Germinal center (tissue), 1 donor: Measurements from ENCODE around the gene VTI1B.
"Not testable (repeated sequence)": the region's sequence is repeated elsewhere in the genome, so short reads cannot be mapped to it uniquely, and the experiment has no call there.

ENCODE experiments used
- DNase-seq: peaks from one replicate; pipeline ENCODE4 v3.0.0; 2012; ENCODE audit warnings: mixed read lengths, low spot score

Gene VTI1B

DNA sequence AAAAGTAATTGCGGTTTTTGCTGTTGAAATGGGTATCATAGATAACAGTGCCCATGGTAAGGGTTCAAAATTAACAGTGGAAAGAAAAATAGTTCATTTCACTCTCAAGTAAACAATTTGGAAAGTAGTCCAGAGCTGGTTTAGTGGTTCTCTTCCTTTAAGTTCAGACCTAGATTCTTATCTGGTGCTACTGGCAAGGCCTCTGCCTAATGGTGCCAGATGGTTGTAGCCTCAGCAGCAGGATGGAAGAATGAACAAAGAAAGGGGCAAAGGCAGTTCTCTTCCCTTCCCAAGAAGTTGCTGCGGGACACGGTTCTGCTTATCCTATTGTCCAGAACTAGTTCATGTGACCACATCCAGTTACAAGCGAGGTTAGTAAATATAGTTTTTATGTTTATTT is 44.2 kb downstream of the VTI1B start:
- DNase-seq, result no peak

GRCh38 chr14:67627519-67627918 is 46.9 kb downstream of the VTI1B start:
- DNase-seq, result no peak

DNA sequence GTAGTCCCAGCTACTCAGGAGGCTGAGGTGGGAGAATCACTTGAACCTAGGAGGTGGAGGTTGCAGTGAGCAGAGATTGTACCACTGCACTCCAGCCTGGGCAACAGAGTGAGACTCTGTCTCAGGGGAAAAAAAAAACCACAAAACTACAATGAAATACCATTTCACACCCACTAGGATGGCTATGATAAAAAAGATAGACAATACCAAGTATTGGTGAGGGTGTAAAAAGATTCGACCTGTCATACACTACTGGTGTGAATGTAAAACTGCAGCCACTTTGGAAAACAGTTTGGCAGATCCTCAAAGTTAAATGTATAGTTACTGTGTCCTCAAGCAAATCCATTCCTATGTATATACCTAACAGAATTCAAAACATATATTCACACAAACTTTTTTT is 48.3 kb downstream of the VTI1B start:
- DNase-seq, result not testable (repeated sequence)

DNA sequence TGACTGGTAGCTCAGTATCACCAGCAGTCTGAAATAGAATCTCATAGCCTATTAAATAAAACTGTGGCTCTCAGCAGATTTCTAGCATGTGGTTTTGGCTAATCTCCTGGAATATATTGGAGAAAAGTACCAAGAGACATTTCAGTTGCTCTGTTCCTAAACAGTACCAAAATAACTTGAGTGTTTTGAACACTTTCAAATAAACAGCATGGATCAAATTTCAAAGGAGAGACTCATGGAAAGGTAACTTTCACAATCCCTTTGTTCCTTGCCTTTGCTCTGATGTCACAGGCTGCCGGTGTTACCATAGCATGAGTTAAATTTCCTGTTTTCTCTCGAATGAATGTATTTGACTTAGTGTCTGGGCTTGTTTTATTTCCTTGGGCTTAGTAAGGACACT is 51.3 kb downstream of the VTI1B start:
- DNase-seq, result no peak

- DNase-seq, result no peak
Observed at GRCh38 chr14:67622675-67623074, 51.8 kb downstream of the VTI1B start.

DNA sequence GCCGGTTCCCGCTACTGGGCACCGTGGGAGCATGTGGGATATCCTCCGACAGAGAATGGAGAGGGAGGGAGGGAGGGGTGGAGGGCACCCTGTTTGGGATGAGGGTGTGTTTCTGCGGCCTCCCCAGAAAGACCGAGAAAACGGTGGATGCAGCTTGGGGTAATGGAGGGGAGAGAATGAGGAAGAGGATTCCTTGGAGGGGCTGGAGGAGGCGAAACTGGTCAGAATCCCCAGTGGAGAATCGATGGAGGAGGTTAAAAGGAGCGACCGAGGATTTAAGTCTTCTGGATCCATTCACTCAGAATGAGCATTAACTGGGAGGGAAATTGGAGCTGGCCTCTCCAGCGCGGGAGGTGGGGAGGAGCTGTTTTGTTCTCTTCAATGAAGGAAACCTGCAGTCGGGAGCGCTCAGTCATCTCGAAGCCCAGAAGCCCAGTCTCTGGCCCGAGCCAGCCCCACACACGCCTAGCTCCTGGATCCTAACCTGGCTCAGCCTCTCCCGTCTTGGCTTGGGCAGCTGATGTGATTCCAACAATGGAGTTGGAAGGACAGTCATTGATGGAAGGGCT is 54.1 kb downstream of the VTI1B start:
- DNase-seq, result no peak

DNA sequence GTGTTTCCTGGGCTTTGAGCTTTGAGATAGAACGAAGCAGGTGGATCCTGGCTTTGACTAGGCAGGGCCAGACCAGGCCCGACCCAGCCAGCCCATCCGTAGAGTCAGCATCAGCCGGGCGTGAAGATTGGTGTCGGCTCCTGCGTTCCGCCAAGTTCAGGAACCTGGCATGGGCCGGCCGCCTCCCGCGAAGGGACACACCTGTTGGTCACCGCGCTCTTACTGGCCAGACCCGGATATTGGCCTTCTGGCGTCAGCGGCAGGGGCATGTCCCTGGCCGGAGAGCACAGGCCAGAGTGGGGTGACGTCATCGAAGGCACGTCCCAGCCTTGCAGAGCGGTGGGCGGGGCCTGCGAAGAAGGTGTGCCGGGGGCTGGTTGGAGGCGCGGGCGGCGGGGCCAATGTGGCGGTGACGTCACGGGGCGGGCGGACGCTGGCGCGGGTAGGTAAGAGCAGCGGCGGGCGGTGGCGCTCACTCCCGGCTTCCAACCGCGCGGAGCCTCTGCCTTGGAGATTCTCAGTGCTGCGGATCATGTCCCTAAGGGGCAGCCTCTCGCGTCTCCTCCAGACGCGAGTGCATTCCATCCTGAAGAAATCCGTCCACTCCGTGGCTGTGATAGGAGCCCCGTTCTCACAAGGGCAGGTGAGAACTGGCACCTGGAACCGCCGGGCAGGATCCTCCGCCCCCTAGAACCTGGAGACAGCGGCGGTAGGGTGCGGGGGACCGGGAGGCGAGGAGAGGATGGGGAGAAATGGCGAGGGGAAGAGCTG is 54.8 kb downstream of the VTI1B start, which contains the start of gene ARG2:
TSS of gene ARG2 (plus strand) at position 475 of the 771 bp plus-strand sequence. CDS start at position 533, 58 bp downstream.
- DNase-seq, result peak; percentile 95

DNA sequence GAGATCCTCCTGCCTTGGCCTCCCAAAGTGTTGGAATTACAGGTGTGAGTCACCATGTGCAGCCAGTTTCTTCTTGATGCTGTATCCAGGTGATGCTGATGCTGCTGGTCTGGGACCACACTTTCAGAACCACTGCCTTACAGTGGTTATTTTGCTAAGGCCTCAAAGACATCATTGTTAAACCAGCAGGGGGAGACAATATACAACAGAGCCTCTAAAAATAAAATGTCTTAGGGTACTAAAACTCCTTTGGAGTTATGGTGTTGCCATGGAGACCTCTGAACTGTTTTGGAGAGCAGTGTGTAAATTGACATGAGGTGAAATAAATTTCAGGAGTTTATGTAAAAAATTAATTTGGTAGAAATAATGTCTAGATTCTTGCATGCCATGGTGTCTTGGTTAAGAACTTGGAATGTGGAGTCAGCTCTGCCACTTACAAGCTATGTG is 55.8 kb downstream of the VTI1B start:
- peak; percentile 59 for DNase-seq

- DNase-seq, result no peak
Observed at GRCh38 chr14:67610491-67610890, 63.9 kb downstream of the VTI1B start.

DNA sequence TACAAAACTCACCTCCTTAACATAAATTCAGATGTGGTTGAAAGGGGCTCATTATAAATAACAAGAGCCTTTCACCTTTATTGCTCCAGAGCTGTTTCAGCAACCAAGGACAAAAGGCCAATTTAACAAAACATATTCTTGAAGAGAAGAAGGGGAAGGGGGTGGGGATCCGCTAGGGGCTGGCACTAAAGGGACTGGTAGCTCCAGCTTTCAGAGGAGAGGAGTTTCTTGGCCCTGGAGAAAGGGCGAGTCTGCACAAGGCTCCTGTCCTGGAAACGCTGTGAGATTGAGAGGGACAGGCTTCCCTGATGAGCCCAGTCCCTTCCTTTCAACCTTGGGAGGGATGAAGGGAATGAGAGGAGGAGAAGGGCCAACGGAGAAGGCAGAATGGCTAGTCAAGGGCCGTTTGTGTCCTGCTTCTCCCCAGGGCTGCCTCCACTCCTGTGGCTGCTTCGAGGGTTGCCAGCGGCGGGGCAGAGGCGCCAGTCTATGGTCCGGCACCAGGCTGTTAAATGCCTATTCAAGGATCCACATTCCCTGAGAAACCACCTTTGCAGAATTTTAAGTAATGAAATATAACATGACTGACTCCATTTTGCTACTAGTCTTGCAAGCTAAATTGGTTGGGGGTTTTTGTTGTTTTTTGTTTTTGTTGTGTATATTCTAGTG is 64.7 kb downstream of the VTI1B start:
- DNase-seq, result no peak

DNA sequence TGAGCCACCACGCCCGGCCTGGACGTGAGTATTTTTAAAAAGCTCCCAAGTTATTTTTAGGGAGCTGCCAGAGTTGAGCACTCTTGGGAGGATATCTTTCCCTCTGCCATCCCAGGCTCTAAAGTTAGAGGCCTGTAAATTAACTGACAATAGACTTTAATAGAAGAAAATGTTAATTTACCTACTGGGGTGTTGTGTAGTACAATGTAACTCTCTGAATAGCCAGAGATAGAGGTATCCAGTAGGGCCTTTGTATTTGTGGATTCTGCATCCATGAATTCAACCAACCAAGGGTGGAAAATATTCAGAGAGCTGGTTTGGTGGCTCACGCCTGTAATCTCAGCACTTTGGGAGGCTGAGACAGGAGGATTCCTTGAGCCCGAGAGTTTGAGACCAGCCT is 66.8 kb downstream of the VTI1B start:
- no peak for DNase-seq

- peak; percentile 35 for DNase-seq
Observed at GRCh38 chr14:67602995-67603545, 71.4 kb downstream of the VTI1B start.

GRCh38 chr14:67602076-67602475 is 72.4 kb downstream of the VTI1B start:
- no peak for DNase-seq

DNA sequence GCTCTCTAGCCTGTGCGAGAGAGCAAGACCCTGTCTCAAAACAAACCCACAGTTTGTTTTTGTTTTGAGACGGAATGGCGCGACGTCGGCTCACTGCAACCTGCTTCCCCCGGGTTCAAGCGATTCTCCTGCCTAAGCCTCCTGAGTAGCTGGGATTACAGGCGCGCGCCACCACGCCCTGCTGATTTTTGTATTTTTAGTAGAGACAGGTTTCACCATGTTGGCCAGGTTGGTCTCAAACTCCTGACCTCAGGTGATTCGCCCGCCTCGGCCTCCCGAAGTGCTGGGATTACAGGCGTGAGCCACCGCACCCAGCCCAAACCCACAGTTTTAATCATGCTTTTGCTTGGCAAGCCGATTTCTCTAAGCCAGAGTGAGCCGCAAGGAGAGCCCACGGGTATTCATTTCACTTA is 73.9 kb downstream of the VTI1B start:
- DNase-seq, result not testable (repeated sequence)

GRCh38 chr14:67599698-67600561 is 74.5 kb downstream of the VTI1B start, which contains the start of gene PIGH:
PIGH (minus strand) TSS chr14:67600268; CDS start chr14:67600203, 65 bp downstream.
- peak; percentile 96 for DNase-seq
